ENCODE measurements around the gene NACC2.

- no peak for TF ChIP-seq REST (IDR thresholded peaks at IDR 0.05; ENCODE audit: low read depth, low read length)
- no peak for TF ChIP-seq CTCF (IDR thresholded peaks at IDR 0.05)
- TF ChIP-seq YY1 (IDR thresholded peaks at IDR 0.05; ENCODE audit: low read depth), result no peak
- TF ChIP-seq, protein P1, sequence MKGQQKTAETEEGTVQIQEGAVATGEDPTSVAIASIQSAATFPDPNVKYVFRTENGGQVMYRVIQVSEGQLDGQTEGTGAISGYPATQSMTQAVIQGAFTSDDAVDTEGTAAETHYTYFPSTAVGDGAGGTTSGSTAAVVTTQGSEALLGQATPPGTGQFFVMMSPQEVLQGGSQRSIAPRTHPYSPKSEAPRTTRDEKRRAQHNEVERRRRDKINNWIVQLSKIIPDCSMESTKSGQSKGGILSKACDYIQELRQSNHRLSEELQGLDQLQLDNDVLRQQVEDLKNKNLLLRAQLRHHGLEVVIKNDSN (IDR thresholded peaks at IDR 0.05; ENCODE audit: borderline replicate concordance, low read depth), result no peak
Measured at GRCh38 chr9:136088939-136089696, 6.0 kb downstream of the NACC2 start.
